Osteoblast (primary cell): ENCODE results near the gene CDC42BPA. TPM values are rescaled to one million over a fixed set of nuclear protein-coding genes. Genes with fewer than 3 reads are reported as not detected.

Experiments used
- DNase-seq: peaks from one replicate; pipeline ENCODE4 v3.0.0; 2011; ENCODE audit warnings: low spot score, mixed read lengths; ENCODE audit not compliant: insufficient read length; ENCODE audit errors: missing footprints
- H2AFZ ChIP-seq: 2 replicates; pipeline ENCODE4 v1.6.0; 2011; ENCODE audit warnings: mild to moderate bottlenecking, low read length
- H3K27ac ChIP-seq: 2 replicates; pipeline ENCODE4 v1.5.1; 2011; ENCODE audit warnings: mild to moderate bottlenecking, low read depth, low read length, moderate library complexity
- H3K27me3 ChIP-seq: 2 replicates; pipeline ENCODE4 v1.6.0; 2012; ENCODE audit warnings: mild to moderate bottlenecking, control low read depth, inconsistent platforms, low read length, moderate library complexity; ENCODE audit not compliant: insufficient read depth
- H3K36me3 ChIP-seq: 2 replicates; pipeline ENCODE4 v1.5.1; 2011; ENCODE audit warnings: mild to moderate bottlenecking, low read length, control low read depth, moderate library complexity; ENCODE audit not compliant: insufficient read depth
- H3K4me1 ChIP-seq: 2 replicates; pipeline ENCODE4 v1.5.1; 2011; ENCODE audit warnings: mild to moderate bottlenecking, low read length, control low read depth, moderate library complexity; ENCODE audit not compliant: insufficient read depth
- H3K4me2 ChIP-seq: 2 replicates; pipeline ENCODE4 v1.6.0; 2011; ENCODE audit warnings: mild to moderate bottlenecking, low read length; ENCODE audit not compliant: insufficient read depth
- H3K4me3 ChIP-seq: fragments of 200-600 bp; sonication (generic); 3 replicates; pipeline ENCODE4 v1.5.1; 2012; ENCODE audit warnings: mild to moderate bottlenecking, low read length, inconsistent platforms; ENCODE audit not compliant: insufficient read depth
- H3K79me2 ChIP-seq: 2 replicates; pipeline ENCODE4 v1.6.0; 2012; ENCODE audit warnings: mild to moderate bottlenecking, low read length, control low read depth, inconsistent platforms; ENCODE audit not compliant: insufficient read depth
- H3K9me3 ChIP-seq: 2 replicates; pipeline ENCODE4 v1.5.1; 2011; ENCODE audit warnings: low read depth, low read length, control low read depth
- H4K20me1 ChIP-seq: 2 replicates; pipeline ENCODE4 v1.6.0; 2012; ENCODE audit warnings: mild to moderate bottlenecking, low read length, control low read depth; ENCODE audit not compliant: insufficient read depth
- total RNA-seq: library from RNA; depleted of rRNA; stranded (reverse); fragments of >200 nt; gene quantifications from 2 replicates; pipeline ENCODE4 v1.2.3, GENCODE V29; 2012
- TF ChIP-seq, protein P1 (sequence below): IDR thresholded peaks from 2 replicates; pipeline ENCODE4 v1.5.1; 2011; ENCODE audit warnings: mild to moderate bottlenecking, low read depth, low read length, moderate library complexity; ENCODE audit errors: extremely low read depth

The CDC42BPA gene
- total RNA-seq, 1 donor: 77.8 TPM

DNA sequence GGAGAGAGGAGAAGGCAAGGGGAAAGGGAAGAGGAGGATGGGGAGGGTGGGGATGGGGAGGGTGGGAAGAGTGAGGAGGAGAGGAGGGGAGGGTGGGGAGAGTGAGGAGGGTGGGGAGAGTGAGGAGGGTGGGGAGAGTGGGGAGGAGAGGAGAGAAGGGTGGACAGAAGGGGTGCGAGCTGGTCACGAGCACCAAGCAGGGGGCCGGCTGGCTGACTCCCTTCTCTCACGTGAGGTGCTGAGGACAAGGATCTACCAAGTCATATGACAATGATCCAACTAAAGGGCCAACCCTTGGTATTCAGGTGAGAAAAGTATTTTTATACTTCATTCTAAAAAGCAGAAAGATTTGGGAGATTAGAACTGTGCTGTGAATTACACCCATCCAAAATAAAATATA lies 326.4 kb downstream of the CDC42BPA start:
- Histone ChIP-seq H3K4me3 (no peak overlapping the region), H2AFZ (no peak overlapping the region), H4K20me1 (no peaks in the 10 kb centered on the region), H3K9me3 (no peaks in the 10 kb centered on the region), H3K79me2 (no peaks in the 10 kb centered on the region), H3K27me3 (no peaks in the 10 kb centered on the region), H3K27ac (no peak overlapping the region), H3K36me3 (peaks cover 10% of the 10 kb centered on the region), H3K4me2 (no peak overlapping the region), H3K4me1 (no peaks in the 10 kb centered on the region)
- TF ChIP-seq, protein P1, sequence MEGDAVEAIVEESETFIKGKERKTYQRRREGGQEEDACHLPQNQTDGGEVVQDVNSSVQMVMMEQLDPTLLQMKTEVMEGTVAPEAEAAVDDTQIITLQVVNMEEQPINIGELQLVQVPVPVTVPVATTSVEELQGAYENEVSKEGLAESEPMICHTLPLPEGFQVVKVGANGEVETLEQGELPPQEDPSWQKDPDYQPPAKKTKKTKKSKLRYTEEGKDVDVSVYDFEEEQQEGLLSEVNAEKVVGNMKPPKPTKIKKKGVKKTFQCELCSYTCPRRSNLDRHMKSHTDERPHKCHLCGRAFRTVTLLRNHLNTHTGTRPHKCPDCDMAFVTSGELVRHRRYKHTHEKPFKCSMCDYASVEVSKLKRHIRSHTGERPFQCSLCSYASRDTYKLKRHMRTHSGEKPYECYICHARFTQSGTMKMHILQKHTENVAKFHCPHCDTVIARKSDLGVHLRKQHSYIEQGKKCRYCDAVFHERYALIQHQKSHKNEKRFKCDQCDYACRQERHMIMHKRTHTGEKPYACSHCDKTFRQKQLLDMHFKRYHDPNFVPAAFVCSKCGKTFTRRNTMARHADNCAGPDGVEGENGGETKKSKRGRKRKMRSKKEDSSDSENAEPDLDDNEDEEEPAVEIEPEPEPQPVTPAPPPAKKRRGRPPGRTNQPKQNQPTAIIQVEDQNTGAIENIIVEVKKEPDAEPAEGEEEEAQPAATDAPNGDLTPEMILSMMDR: no peak
- no peak for DNase-seq

DNA sequence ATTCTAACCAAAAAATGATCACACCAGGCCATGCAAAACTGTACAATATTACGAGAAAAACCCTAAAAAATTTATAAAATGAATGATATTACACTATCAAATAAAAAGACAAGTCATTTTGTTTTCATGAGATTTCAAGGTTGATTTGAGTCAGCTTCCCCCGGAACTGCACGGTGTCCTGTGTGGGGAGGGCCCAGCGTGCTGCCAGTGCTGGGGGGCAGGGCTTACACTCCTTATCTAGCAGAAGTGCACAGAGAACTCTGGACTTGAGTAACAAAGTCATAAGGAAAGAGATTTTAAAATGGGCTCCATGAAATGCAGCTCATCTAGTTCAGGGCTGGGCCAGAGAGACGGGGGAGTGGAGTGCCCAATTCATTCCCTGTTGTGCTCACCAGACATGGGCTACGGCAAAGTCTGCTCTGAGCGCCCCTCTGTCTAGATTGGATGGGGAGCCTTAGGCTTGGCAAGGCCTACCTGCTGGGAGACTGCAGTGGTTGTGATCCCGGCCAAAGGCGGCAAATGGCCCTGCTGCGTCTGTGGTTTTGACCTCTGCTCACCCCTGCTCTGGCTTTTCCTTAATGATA lies 328.1 kb downstream of the CDC42BPA start:
- Histone ChIP-seq H3K4me3 (no peak overlapping the region), H3K27ac (no peak overlapping the region)
- TF ChIP-seq, protein P1: no peak

DNA sequence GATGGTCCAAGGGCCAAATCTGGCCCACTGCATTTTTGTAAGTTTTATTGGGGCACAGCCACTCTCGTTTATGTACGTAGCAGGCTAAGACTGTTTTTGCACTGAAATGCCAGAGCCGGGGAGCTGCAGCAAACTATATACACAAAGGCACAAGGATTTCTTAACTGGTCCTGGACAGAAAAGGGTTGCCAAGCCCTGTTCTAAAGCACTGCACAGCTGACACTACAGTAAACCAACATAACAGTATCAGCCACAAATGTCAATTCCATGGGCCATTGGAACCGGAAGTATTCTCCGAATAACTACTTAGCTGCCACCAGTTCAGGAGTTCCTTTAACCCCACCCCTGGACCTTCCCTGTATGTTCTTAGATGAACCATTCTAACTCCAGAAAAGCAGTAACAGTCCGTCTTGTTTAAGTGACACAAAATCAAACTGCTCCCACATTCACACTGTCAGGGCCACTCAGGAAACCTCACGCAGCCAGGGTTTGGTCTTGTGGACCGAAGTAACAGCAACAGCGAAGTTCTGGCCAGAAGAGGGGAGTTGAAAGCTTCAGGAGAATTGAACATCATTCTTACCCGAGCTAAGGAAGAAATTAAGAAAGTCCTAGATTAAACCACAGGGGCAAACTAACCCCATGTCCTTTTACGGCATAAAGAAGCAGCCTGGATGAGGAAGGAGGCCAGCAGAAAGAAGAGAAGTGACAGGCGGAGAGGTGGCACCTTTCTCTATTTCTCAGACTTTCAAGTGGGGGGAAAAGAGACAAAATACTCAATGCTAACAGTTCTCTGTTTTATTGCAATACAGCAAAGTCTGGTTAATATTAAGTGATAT lies 329.0 kb downstream of the CDC42BPA start:
- Histone ChIP-seq H3K36me3 (peaks cover 10% of the 10 kb centered on the region), H3K27me3 (no peaks in the 10 kb centered on the region), H4K20me1 (no peaks in the 10 kb centered on the region), H3K79me2 (no peaks in the 10 kb centered on the region), H3K4me3 (no peak overlapping the region), H3K9me3 (no peaks in the 10 kb centered on the region), H3K4me1 (no peaks in the 10 kb centered on the region), H3K27ac (no peak overlapping the region), H3K4me2 (no peak overlapping the region), H2AFZ (no peak overlapping the region)
- DNase-seq: no peak
- TF ChIP-seq, protein P1: no peak

More for the DNA sequence above, 328.1 kb downstream of the CDC42BPA start:
- DNase-seq: no peak
- no peaks in the 10 kb centered on the region for H3K4me1 ChIP-seq
- H3K9me3 ChIP-seq: no peaks in the 10 kb centered on the region
- peaks cover 10% of the 10 kb centered on the region for H3K36me3 ChIP-seq
- H4K20me1 ChIP-seq: no peaks in the 10 kb centered on the region
- no peak overlapping the region for H3K4me2 ChIP-seq
- no peaks in the 10 kb centered on the region for H3K27me3 ChIP-seq
- no peak overlapping the region for H2AFZ ChIP-seq
- no peaks in the 10 kb centered on the region for H3K79me2 ChIP-seq

DNA sequence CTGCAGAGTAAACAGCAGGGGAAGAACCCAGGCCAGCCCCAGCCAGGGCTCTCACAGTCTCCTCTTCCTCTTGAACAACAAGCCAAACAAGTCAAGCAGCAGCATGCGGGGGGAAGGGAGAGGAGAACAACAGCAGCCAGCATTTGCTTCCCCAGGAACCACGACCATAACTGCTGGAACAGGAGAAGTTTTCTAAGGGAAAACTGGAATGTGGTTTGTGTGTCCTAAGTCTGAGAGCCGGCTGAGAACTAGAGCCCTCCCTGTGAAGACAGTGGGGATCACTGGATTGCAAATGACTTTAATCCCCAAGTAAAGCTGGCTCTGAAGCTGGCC lies 330.0 kb downstream of the CDC42BPA start:
- Histone ChIP-seq H4K20me1 (no peaks in the 10 kb centered on the region), H3K36me3 (peaks cover 3% of the 10 kb centered on the region), H3K4me2 (no peak overlapping the region), H3K9me3 (no peaks in the 10 kb centered on the region), H3K79me2 (no peaks in the 10 kb centered on the region), H3K27ac (no peak overlapping the region), H3K4me1 (no peaks in the 10 kb centered on the region), H3K27me3 (no peaks in the 10 kb centered on the region), H2AFZ (no peak overlapping the region), H3K4me3 (no peak overlapping the region)
- DNase-seq: peak; percentile 48
- TF ChIP-seq, protein P1: no peak
